Peyer's patch (tissue), 4 donors: Measurements from ENCODE around the gene TRAF3. TPM values are rescaled to one million over a fixed set of nuclear protein-coding genes. Genes with fewer than 3 reads are reported as not detected.

ENCODE experiments used
- DNase-seq, 3 donors: peaks; one replicate each; pipeline ENCODE4 v3.0.0-alpha.2; 2017 to 2019
- H3K27ac ChIP-seq, 4 donors: fragments of 200-600 bp; sonication (generic); one replicate each; pipeline ENCODE4 v1.5.1; 2016 to 2019
- H3K27me3 ChIP-seq, 2 donors: fragments of 200-600 bp; sonication (generic); one replicate each; pipeline ENCODE4 v1.5.1; 2019
- H3K36me3 ChIP-seq, 3 donors: fragments of 200-600 bp; sonication (generic); one replicate each; pipeline ENCODE4 v1.5.1; 2016 to 2019
- H3K4me1 ChIP-seq, 4 donors: fragments of 200-600 bp; sonication (generic); one replicate each; pipeline ENCODE4 v1.5.1; 2016 to 2019
- H3K4me3 ChIP-seq, 4 donors: fragments of 200-600 bp; sonication (generic); 1 replicate in 3 of 4; 2 replicates in 1 of 4; pipeline ENCODE4 v1.5.1; 2016 to 2019; ENCODE audit warnings: mild to moderate bottlenecking in 1 of 4
- H3K9me3 ChIP-seq, 4 donors: fragments of 200-600 bp; sonication (generic); one replicate each; pipeline ENCODE4 v1.5.1; 2016 to 2019; ENCODE audit warnings: mild to moderate bottlenecking in 1 of 4
- POLR2A ChIP-seq, 2 donors: fragments of 450-650 bp; IDR thresholded peaks; one replicate each; pipeline ENCODE4 v1.5.1; 2017; ENCODE audit warnings: antibody characterized with exemption in 2 of 2, mild to moderate bottlenecking in 2 of 2, moderate library complexity in 2 of 2
- total RNA-seq, 4 donors: library from RNA; depleted of rRNA; stranded (reverse); fragments of >200 nt; gene quantifications; one replicate each; pipeline ENCODE4 v1.1.0, GENCODE V29; 2016
- TF ChIP-seq, protein P1 (sequence below), 6 experiments: fragments of 450-650 bp in 4 of 6; fragments of 200-600 bp in 2 of 6; sonication (generic) in 1 of 6; IDR thresholded peaks; one replicate each; pipeline ENCODE4 v1.5.1; 2017 to 2019; ENCODE audit warnings: antibody characterized with exemption in 6 of 6, mild to moderate bottlenecking in 3 of 6, moderate library complexity in 1 of 6

The TRAF3 gene
- total RNA-seq, 4 donors from 2014 or later = 31.7 to 47.8 (median 41.8) TPM

DNA sequence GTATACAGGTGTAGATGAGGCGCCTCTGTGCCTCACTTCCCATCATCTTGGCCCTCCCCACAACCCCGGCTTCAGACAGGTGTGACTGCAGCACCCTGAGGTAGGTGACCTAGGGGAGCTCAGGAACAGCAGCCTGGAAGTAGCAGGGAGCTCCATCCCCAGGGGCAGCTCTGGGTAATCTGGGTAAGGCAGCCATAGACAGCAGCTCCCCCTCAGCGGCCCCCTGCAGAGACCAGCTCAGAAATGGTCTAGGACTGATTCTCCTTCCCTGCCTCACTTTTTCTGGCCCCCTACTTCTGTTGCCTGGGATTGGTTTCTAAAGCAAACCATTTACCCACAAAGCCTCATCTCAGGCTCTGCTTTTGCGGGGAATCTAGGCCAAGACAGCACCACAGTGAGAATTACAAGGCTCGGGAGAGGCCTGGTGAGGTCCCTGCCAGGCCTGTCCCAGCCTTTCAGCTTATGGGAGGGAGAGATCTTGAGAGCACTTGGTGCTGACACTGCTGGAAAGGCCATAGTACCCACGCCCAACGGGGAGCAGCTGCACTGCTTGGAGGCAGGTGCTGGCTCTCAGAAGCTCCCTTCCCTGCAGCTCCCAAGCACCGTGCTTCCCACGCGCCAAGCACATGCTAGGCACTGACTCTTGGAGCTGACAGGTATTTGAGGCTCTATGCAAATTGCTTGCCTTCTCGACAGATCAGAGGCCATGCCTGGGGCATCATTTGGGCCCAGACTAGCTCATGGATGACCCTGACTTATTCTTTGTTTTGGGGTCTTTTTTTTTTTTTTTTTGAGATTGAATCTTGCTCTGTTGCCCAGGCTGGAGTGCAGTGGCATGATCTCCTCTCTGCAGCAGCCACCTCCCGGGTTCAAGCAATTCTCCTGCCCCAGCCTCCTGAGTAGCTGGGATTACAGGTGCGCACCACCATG is 45.1 kb upstream of the TRAF3 start:
- Histone ChIP-seq H3K36me3 (peaks cover 0 to 38% (median 0%) of the 10 kb centered on the region in 3 donors), H3K9me3 (no peaks in the 10 kb centered on the region), H3K4me3 (no peak overlapping the region), H3K27me3 (no peaks in the 10 kb centered on the region), H3K27ac (no peak overlapping the region), H3K4me1 (no peaks in the 10 kb centered on the region)
- no peak for TF ChIP-seq POLR2A (IDR thresholded peaks at IDR 0.05)
- TF ChIP-seq, protein P1, sequence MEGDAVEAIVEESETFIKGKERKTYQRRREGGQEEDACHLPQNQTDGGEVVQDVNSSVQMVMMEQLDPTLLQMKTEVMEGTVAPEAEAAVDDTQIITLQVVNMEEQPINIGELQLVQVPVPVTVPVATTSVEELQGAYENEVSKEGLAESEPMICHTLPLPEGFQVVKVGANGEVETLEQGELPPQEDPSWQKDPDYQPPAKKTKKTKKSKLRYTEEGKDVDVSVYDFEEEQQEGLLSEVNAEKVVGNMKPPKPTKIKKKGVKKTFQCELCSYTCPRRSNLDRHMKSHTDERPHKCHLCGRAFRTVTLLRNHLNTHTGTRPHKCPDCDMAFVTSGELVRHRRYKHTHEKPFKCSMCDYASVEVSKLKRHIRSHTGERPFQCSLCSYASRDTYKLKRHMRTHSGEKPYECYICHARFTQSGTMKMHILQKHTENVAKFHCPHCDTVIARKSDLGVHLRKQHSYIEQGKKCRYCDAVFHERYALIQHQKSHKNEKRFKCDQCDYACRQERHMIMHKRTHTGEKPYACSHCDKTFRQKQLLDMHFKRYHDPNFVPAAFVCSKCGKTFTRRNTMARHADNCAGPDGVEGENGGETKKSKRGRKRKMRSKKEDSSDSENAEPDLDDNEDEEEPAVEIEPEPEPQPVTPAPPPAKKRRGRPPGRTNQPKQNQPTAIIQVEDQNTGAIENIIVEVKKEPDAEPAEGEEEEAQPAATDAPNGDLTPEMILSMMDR (IDR thresholded peaks at IDR 0.05) = no peak
- peak in 1 of 3 donors; percentile 34 for DNase-seq

DNA sequence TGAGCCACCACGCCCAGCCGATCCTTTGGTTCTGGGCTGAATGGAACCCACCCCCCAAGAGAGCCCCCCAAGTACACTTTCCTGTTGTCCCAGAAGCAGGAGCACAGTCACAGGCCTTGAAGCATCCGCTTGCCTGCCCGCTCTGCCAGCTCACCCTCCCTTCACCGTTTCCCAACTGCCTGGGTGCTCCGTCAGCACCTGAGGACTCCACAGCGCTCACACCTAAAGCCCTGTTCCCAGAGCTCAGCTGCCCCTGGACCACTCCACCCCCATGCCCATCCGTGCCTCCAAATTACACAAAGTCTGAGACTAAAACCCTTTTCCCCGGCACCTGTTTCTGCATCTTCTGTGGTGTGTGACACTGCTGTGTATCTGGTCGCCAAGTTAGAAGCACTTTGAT is 44.3 kb upstream of the TRAF3 start:
- Histone ChIP-seq H3K9me3 (no peaks in the 10 kb centered on the region), H3K4me3 (no peak overlapping the region), H3K36me3 (peaks cover 0 to 37% (median 0%) of the 10 kb centered on the region in 3 donors), H3K4me1 (no peaks in the 10 kb centered on the region), H3K27me3 (no peaks in the 10 kb centered on the region), H3K27ac (no peak overlapping the region)
- no peak for TF ChIP-seq POLR2A (IDR thresholded peaks at IDR 0.05)
- TF ChIP-seq, protein P1 (IDR thresholded peaks at IDR 0.05) = no peak
- peak in 1 of 3 donors; percentile 35 for DNase-seq

DNA sequence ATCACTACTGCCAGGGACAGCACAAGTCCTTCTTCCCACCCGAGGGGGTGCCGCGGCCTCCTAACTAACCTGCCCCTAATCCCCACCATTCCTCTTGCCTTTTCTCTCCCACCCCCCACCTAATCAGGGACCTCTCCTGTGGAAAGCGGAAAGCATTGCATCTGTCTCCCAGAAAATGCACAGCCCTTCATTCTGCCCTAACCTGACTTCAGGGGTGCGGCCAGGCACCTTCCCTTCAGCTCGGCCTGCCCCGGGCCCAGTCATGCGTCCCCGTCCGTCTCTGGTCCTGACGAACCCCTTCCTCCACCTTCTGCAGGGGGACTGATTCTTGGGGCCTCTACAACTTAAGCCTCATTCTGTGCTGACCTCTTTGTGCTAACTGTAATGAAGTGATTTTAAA is 43.9 kb upstream of the TRAF3 start:
- H3K27me3 ChIP-seq = no peaks in the 10 kb centered on the region
- no peaks in the 10 kb centered on the region for H3K9me3 ChIP-seq
- DNase-seq = no peak
- peaks cover 0 to 38% (median 0%) of the 10 kb centered on the region in 3 donors for H3K36me3 ChIP-seq
- no peak overlapping the region for H3K4me3 ChIP-seq
- TF ChIP-seq, protein P1 (IDR thresholded peaks at IDR 0.05) = no peak
- TF ChIP-seq POLR2A (IDR thresholded peaks at IDR 0.05) = no peak
- no peaks in the 10 kb centered on the region for H3K4me1 ChIP-seq
- H3K27ac ChIP-seq = no peak overlapping the region

DNA sequence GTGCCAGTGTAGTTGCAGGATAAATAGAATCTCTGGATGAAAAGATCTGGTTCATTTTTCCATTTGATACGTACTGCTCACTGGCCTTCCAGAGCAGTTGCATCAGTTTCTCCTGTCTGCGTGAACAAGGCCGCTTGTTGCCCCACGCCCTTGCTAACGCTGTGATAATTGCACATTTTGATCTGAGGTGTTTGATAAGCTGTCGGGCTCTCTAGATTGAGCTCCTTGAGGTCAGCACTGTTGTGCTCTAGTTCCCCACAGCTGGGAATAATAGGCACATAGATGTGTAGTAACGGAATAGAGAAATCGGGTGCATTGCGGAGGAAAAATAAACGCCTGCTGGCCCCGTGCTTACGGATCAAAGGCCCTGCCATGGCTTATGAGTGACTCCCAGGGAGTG is 42.8 kb upstream of the TRAF3 start:
- Histone ChIP-seq H3K4me1 (no peaks in the 10 kb centered on the region), H3K36me3 (peaks cover 0 to 32% (median 0%) of the 10 kb centered on the region in 3 donors), H3K9me3 (no peaks in the 10 kb centered on the region), H3K4me3 (no peak overlapping the region), H3K27ac (no peak overlapping the region), H3K27me3 (no peaks in the 10 kb centered on the region)
- TF ChIP-seq, protein P1 (IDR thresholded peaks at IDR 0.05) = no peak
- no peak for TF ChIP-seq POLR2A (IDR thresholded peaks at IDR 0.05)
- DNase-seq = peak in 1 of 3 donors; percentile 19

DNA sequence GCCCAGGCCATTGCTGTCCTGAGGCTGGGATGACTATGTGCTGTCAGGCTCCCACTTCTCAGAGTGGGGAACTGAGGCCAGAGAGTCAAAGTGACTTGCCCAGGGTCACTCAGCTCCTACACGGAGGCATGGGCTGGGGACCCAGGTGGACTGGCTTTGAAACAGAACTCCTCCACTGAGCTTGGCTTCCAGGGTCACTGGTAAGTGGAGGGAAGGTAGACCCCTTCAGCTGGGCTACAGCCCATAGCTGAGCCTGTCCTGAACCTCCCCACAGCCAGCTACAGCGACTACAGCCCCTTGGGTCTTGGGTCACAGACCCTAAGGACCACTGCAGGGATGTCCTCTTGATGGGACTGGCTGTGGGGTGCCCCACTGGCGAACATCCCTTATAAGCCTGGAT is 40.3 kb upstream of the TRAF3 start:
- no peak overlapping the region for H3K27ac ChIP-seq
- H3K9me3 ChIP-seq = peaks cover 0 to 10% (median 0%) of the 10 kb centered on the region in 4 donors
- TF ChIP-seq, protein P1 (IDR thresholded peaks at IDR 0.05) = no peak
- TF ChIP-seq POLR2A (IDR thresholded peaks at IDR 0.05) = no peak
- H3K4me1 ChIP-seq = no peaks in the 10 kb centered on the region
- no peaks in the 10 kb centered on the region for H3K27me3 ChIP-seq
- no peak overlapping the region for H3K4me3 ChIP-seq
- H3K36me3 ChIP-seq = peaks cover 0 to 20% (median 0%) of the 10 kb centered on the region in 3 donors
- no peak for DNase-seq
